ENCODE results near the gene CITED1.
A peak's percentile ranks its signal among the peaks of the same experiment; 100 is the strongest.

The CITED1 gene

DNA sequence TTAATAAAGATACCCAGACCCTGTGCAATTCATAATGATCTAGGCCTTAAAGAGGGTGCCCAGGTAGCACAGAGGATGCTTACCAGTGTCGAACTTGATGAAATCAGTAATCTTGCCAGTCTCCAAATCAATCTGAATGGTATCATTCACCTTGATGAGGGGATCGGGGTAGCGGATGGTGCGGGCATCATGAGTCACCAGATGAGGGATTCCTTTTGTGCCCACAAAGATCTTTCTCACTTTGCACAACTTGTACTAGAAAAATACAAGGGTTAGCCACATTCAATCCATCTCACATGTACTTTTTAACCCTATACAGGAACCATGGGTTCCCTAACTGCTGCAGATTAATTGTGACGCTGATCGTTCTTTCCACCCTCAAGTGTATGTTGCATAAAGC lies 32.0 kb downstream of the CITED1 start:
- H3K9ac ChIP-seq (ENCODE audit: low read depth, low read length, poor library complexity, severe bottlenecking), result peak overlapping the region; percentile 99
- H4K20me1 ChIP-seq (ENCODE audit: insufficient read depth, low read length, poor library complexity, severe bottlenecking), result peaks cover 62% of the 10 kb centered on the region

DNA sequence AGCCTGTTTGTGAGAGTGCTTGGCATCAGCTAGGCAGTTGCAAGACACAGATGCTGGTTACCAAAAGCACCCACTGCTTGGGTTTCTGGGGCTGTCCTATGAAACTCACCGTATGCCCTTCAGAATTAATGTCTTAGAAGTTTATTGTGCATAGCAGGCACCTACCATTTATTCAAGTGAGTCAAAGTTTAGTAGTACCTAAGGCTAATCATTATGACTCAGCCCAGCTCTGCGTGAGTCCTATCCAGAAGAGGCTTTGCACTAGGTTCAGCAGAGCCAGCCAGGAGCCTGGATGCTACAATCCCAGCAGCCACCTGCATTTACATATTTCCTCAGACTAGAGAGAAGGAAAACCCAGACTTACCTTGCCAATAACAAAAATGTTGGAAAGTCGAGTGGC lies 32.8 kb downstream of the CITED1 start:
- peaks cover 62% of the 10 kb centered on the region for H4K20me1 ChIP-seq (ENCODE audit: insufficient read depth, low read length, poor library complexity, severe bottlenecking)
- H3K36me3 ChIP-seq (ENCODE audit: insufficient read depth, low read length), result peaks cover 62% of the 10 kb centered on the region; the same call in 1 of the 2 replicates
- H3K9me3 ChIP-seq (ENCODE audit: insufficient read depth, low read depth, low read length), result no peaks in the 10 kb centered on the region
- peak overlapping the region; percentile 96 for H3K4me2 ChIP-seq (ENCODE audit: low read depth, low read length, poor library complexity, severe bottlenecking)
- H3F3A ChIP-seq (ENCODE audit: low read depth), result no peaks in the 10 kb centered on the region; the same call in 1 of the 2 replicates
- no peaks in the 10 kb centered on the region for H3K9me2 ChIP-seq (replicated peaks; ENCODE audit: low read depth, low read length)
- H2AFZ ChIP-seq (ENCODE audit: low read length), result no peak overlapping the region
- peaks cover 7% of the 10 kb centered on the region for H3K27me3 ChIP-seq (ENCODE audit: insufficient read depth, low read length, poor library complexity, severe bottlenecking)
- H3K79me2 ChIP-seq (ENCODE audit: insufficient read depth, low read length), result peaks cover 64% of the 10 kb centered on the region
- H3K4me1 ChIP-seq (ENCODE audit: insufficient read depth, low read length, poor library complexity, severe bottlenecking), result peaks cover 27% of the 10 kb centered on the region
- peak overlapping the region; percentile 99 for H3K9ac ChIP-seq (ENCODE audit: low read depth, low read length, poor library complexity, severe bottlenecking)
- no peak for TF ChIP-seq EZH2phosphoT487 (IDR thresholded peaks at IDR 0.05; ENCODE audit: borderline replicate concordance)
- TF ChIP-seq, protein P1, sequence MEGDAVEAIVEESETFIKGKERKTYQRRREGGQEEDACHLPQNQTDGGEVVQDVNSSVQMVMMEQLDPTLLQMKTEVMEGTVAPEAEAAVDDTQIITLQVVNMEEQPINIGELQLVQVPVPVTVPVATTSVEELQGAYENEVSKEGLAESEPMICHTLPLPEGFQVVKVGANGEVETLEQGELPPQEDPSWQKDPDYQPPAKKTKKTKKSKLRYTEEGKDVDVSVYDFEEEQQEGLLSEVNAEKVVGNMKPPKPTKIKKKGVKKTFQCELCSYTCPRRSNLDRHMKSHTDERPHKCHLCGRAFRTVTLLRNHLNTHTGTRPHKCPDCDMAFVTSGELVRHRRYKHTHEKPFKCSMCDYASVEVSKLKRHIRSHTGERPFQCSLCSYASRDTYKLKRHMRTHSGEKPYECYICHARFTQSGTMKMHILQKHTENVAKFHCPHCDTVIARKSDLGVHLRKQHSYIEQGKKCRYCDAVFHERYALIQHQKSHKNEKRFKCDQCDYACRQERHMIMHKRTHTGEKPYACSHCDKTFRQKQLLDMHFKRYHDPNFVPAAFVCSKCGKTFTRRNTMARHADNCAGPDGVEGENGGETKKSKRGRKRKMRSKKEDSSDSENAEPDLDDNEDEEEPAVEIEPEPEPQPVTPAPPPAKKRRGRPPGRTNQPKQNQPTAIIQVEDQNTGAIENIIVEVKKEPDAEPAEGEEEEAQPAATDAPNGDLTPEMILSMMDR (conservative IDR thresholded peaks at IDR 0.05; ENCODE audit: low read length), result no peak
- H3K4me3 ChIP-seq (ENCODE audit: low read length, poor library complexity, severe bottlenecking), result peak overlapping the region; percentile 98

More for the DNA sequence above, 32.0 kb downstream of the CITED1 start:
- Histone ChIP-seq H3K4me3 (ENCODE audit: low read length, poor library complexity, severe bottlenecking) (peak overlapping the region; percentile 98), H3K4me2 (ENCODE audit: low read depth, low read length, poor library complexity, severe bottlenecking) (peak overlapping the region; percentile 96), H3K9me2 (replicated peaks; ENCODE audit: low read depth, low read length) (no peaks in the 10 kb centered on the region), H3K4me1 (ENCODE audit: insufficient read depth, low read length, poor library complexity, severe bottlenecking) (peaks cover 27% of the 10 kb centered on the region), H3K79me2 (ENCODE audit: insufficient read depth, low read length) (peaks cover 64% of the 10 kb centered on the region), H3K9me3 (ENCODE audit: insufficient read depth, low read depth, low read length) (no peaks in the 10 kb centered on the region), H3K36me3 (ENCODE audit: insufficient read depth, low read length) (peaks cover 54% of the 10 kb centered on the region; the same call in 1 of the 2 replicates), H3K27me3 (ENCODE audit: insufficient read depth, low read length, poor library complexity, severe bottlenecking) (peaks cover 7% of the 10 kb centered on the region), H3F3A (ENCODE audit: low read depth) (no peaks in the 10 kb centered on the region; the same call in 1 of the 2 replicates), H2AFZ (ENCODE audit: low read length) (no peak overlapping the region)
- no peak for TF ChIP-seq EZH2phosphoT487 (IDR thresholded peaks at IDR 0.05; ENCODE audit: borderline replicate concordance)
- TF ChIP-seq, protein P1 (conservative IDR thresholded peaks at IDR 0.05; ENCODE audit: low read length), result no peak

DNA sequence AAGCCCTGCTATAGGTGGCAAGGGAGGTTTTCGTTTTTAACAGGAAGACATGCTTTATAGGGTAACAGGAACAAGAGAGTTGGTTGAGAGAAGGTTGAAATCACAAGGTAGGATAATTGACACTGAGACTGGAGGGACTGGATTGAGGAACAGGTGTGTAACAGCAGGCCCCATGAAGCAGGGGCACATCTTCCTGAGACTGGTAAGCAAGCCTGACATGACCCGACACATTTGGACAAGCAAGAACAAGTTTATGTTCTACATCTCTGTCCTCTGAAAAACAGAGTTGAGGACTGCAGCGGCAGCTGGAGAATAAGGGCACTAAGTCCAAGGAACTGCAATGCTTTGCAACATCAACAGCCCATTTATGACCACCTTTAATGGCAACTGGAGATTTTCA lies 33.9 kb downstream of the CITED1 start:
- H3K36me3 ChIP-seq (ENCODE audit: insufficient read depth, low read length), result peaks cover 66% of the 10 kb centered on the region; the same call in 1 of the 2 replicates
- no peaks in the 10 kb centered on the region; the same call in 1 of the 2 replicates for H3F3A ChIP-seq (ENCODE audit: low read depth)
- H3K4me3 ChIP-seq (ENCODE audit: low read length, poor library complexity, severe bottlenecking), result peak overlapping the region; percentile 35
- H3K9me3 ChIP-seq (ENCODE audit: insufficient read depth, low read depth, low read length), result no peaks in the 10 kb centered on the region
- H3K4me1 ChIP-seq (ENCODE audit: insufficient read depth, low read length, poor library complexity, severe bottlenecking), result peaks cover 27% of the 10 kb centered on the region
- TF ChIP-seq, protein P1 (conservative IDR thresholded peaks at IDR 0.05; ENCODE audit: low read length), result no peak
- TF ChIP-seq EZH2phosphoT487 (IDR thresholded peaks at IDR 0.05; ENCODE audit: borderline replicate concordance), result no peak
- H3K27me3 ChIP-seq (ENCODE audit: insufficient read depth, low read length, poor library complexity, severe bottlenecking), result peaks cover 4% of the 10 kb centered on the region
- H4K20me1 ChIP-seq (ENCODE audit: insufficient read depth, low read length, poor library complexity, severe bottlenecking), result peaks cover 62% of the 10 kb centered on the region
- no peak overlapping the region for H3K9ac ChIP-seq (ENCODE audit: low read depth, low read length, poor library complexity, severe bottlenecking)
- H2AFZ ChIP-seq (ENCODE audit: low read length), result no peak overlapping the region
- peaks cover 60% of the 10 kb centered on the region for H3K79me2 ChIP-seq (ENCODE audit: insufficient read depth, low read length)
- H3K4me2 ChIP-seq (ENCODE audit: low read depth, low read length, poor library complexity, severe bottlenecking), result peak overlapping the region; percentile 96
- H3K9me2 ChIP-seq (replicated peaks; ENCODE audit: low read depth, low read length), result no peaks in the 10 kb centered on the region

All from Loucy (cell line).